Activated T-cell treated with anti-CD3 and anti-CD28 coated beads, Interleukin-2, amount 50 U/mL, for 72 hours (primary cell): ENCODE results near the gene C6orf15. TPM values are rescaled to one million over a fixed set of nuclear protein-coding genes. Genes with fewer than 3 reads are reported as not detected.

ENCODE experiments used
- ATAC-seq, 2 donors: fragments of 150-1000 bp; cut with Tn5 transposase; replicated peaks in 1 of 2; 2 replicates each; pipeline ENCODE4 v1.10.0; 2021; ENCODE audit warnings: moderate library complexity in 2 of 2, mild to moderate bottlenecking in 1 of 2
- DNase-seq, 2 donors: peaks; one replicate each; pipeline ENCODE4 v3.0.0; 2021 to 2022; ENCODE audit warnings: mixed read lengths in 1 of 2
- H3K27ac Mint-ChIP-seq: one replicate; pipeline ENCODE4 v1.8.0; 2022; ENCODE audit warnings: mild to moderate bottlenecking, moderate library complexity, mixed read lengths
- H3K27me3 Mint-ChIP-seq: one replicate; pipeline ENCODE4 v1.8.0; 2022; ENCODE audit warnings: low read depth, mixed read lengths
- H3K36me3 Mint-ChIP-seq, 2 donors: one replicate each; pipeline ENCODE4 v1.8.0; 2022; ENCODE audit warnings: mixed read lengths in 2 of 2, mild to moderate bottlenecking in 1 of 2; ENCODE audit not compliant: insufficient read depth in 2 of 2
- H3K4me1 Mint-ChIP-seq: one replicate; pipeline ENCODE4 v1.8.0; 2022; ENCODE audit warnings: low read depth, mixed read lengths
- H3K4me3 Mint-ChIP-seq, 2 donors: one replicate each; pipeline ENCODE4 v1.8.0; 2022; ENCODE audit warnings: mild to moderate bottlenecking in 2 of 2, mixed read lengths in 2 of 2, moderate library complexity in 2 of 2
- H3K9me3 Mint-ChIP-seq, 2 donors: one replicate each; pipeline ENCODE4 v1.8.0; 2022; ENCODE audit warnings: mixed read lengths in 2 of 2
- total RNA-seq, 2 donors: library from RNA; stranded (reverse); gene quantifications; one replicate each; pipeline ENCODE4 v1.2.3, GENCODE V29; 2022

Gene C6orf15
- total RNA-seq, 2 donors from 2014 or later, result not detected

DNA sequence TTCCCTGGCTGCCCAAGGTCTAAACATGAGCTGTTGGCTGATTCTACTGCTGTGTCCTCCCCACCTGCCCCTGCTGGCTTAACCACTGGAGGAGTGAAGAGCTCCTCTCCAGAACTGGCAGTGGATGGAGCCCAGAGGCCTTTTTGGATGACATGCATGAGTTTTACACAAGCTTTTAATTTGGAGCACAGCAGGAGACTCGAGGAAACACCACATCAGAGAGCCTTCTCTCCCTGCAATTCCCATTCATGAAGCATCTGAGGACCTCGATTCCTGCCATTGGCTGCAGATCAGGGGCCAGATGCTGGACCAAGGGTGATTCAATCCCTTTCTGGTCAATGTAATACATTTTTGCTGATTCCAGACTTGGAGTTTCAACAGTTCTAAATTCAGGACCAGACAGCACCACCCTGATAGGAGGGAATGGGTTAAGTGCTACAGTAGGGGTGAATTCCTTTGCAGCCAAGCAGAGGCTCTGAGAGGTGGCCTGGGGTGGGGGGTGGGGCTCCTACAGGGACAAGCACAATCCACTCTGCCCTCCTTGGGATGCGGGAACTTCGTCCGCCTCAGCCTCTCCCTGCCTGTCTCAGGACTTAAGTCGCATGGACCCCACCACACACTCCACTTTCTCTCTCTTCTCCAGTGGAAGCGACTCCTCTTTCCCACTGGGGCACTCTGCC is 1.6 kb upstream of the C6orf15 start:
- ATAC-seq, result no peak
- Mint-ChIP-seq H3K27ac (no peak overlapping the region), H3K36me3 (no peaks in the 10 kb centered on the region), H3K4me3 (no peak overlapping the region), H3K9me3 (no peaks in the 10 kb centered on the region), H3K27me3 (peaks cover 10% of the 10 kb centered on the region), H3K4me1 (peaks cover 10% of the 10 kb centered on the region)
- DNase-seq, result no peak

GRCh38 chr6:31111712-31112111 is 663 bp downstream of the C6orf15 start:
- peaks cover 10% of the 10 kb centered on the region for H3K4me1 Mint-ChIP-seq
- ATAC-seq, result no peak
- no peak overlapping the region for H3K27ac Mint-ChIP-seq
- H3K36me3 Mint-ChIP-seq, result no peaks in the 10 kb centered on the region
- no peak overlapping the region for H3K4me3 Mint-ChIP-seq
- H3K27me3 Mint-ChIP-seq, result peaks cover 10% of the 10 kb centered on the region
- no peaks in the 10 kb centered on the region for H3K9me3 Mint-ChIP-seq
- no peak for DNase-seq

GRCh38 chr6:31110825-31111582 is 1.4 kb downstream of the C6orf15 start:
- ATAC-seq, result no peak
- Mint-ChIP-seq H3K4me3 (no peak overlapping the region), H3K27me3 (peaks cover 10% of the 10 kb centered on the region), H3K27ac (no peak overlapping the region), H3K9me3 (no peaks in the 10 kb centered on the region), H3K36me3 (no peaks in the 10 kb centered on the region), H3K4me1 (peaks cover 10% of the 10 kb centered on the region)
- DNase-seq, result no peak

DNA sequence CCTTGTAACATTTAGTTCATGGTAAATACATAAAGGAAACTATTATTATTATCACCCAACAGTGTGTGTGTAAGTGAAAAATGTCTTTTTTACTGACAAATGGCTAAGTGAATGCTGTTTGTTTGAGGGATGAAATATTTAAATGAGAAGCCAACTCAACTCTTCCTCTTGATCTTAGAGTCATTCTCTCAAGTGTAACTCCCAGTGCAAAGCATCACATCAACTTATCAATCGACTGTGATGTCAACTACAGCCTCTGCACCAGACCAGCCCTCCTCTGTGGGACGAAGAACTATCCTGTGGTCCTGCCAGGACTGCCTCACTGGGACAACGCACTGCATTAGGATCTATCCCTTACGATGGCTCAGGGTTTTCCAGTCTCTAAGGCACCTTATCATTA is 5.3 kb downstream of the C6orf15 start:
- no peak for DNase-seq
- no peaks in the 10 kb centered on the region for H3K9me3 Mint-ChIP-seq
- H3K27ac Mint-ChIP-seq, result no peak overlapping the region
- no peaks in the 10 kb centered on the region for H3K36me3 Mint-ChIP-seq
- H3K27me3 Mint-ChIP-seq, result peaks cover 10% of the 10 kb centered on the region
- no peaks in the 10 kb centered on the region for H3K4me1 Mint-ChIP-seq
- no peak overlapping the region for H3K4me3 Mint-ChIP-seq
- peak in 1 of 2 donors; percentile 68 for ATAC-seq

GRCh38 chr6:31103136-31103535 is 9.2 kb downstream of the C6orf15 start:
- DNase-seq, result no peak
- H3K36me3 Mint-ChIP-seq, result no peaks in the 10 kb centered on the region
- no peaks in the 10 kb centered on the region for H3K27me3 Mint-ChIP-seq
- H3K4me1 Mint-ChIP-seq, result no peaks in the 10 kb centered on the region
- no peak for ATAC-seq
- H3K4me3 Mint-ChIP-seq, result no peak overlapping the region
- no peak overlapping the region for H3K27ac Mint-ChIP-seq
- H3K9me3 Mint-ChIP-seq, result no peaks in the 10 kb centered on the region

DNA sequence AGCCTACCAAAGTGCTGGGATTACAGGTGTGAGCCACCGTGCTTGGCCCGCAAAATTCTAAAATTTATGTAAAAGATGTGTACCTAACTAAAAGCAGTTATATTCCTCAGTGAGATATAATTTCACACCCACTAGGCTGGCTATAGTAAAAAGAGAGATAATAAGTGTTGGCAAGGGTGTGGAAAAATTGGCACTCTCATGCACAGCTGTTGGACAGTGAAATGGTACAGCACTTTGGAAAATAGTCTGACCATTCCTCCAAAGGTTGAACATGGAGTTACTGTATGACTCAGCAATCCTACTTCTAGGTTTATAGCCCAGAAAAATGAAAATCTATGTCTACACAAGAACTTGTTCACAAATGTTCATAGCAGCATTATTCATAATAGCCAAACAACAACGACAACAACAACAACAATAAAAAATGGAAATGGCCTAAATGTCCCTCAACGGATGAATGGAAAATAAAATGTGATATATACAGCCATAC is 13.9 kb downstream of the C6orf15 start:
- no peak for ATAC-seq
- no peaks in the 10 kb centered on the region for H3K27me3 Mint-ChIP-seq
- H3K4me3 Mint-ChIP-seq, result no peak overlapping the region
- H3K4me1 Mint-ChIP-seq, result peaks cover 36% of the 10 kb centered on the region
- no peak overlapping the region for H3K27ac Mint-ChIP-seq
- no peaks in the 10 kb centered on the region for H3K36me3 Mint-ChIP-seq
- no peak for DNase-seq
- no peaks in the 10 kb centered on the region for H3K9me3 Mint-ChIP-seq

GRCh38 chr6:31096656-31097055 is 15.7 kb downstream of the C6orf15 start:
- Mint-ChIP-seq H3K27ac (no peak overlapping the region), H3K36me3 (no peaks in the 10 kb centered on the region), H3K9me3 (no peaks in the 10 kb centered on the region), H3K4me1 (peaks cover 36% of the 10 kb centered on the region), H3K4me3 (no peak overlapping the region), H3K27me3 (no peaks in the 10 kb centered on the region)
- DNase-seq (no peak), ATAC-seq (no peak)

- no peaks in the 10 kb centered on the region for H3K36me3 Mint-ChIP-seq
- no peaks in the 10 kb centered on the region for H3K27me3 Mint-ChIP-seq
- H3K9me3 Mint-ChIP-seq, result no peaks in the 10 kb centered on the region
- ATAC-seq (no peak), DNase-seq (no peak)
- H3K4me3 Mint-ChIP-seq, result no peak overlapping the region
- H3K27ac Mint-ChIP-seq, result no peak overlapping the region
- H3K4me1 Mint-ChIP-seq, result peaks cover 36% of the 10 kb centered on the region
Observed at GRCh38 chr6:31096215-31096614, 16.2 kb downstream of the C6orf15 start.

- Mint-ChIP-seq H3K27ac (peak overlapping the region; percentile 33), H3K4me1 (peaks cover 36% of the 10 kb centered on the region), H3K4me3 (peak overlapping the region; percentile 4 to 18), H3K9me3 (no peaks in the 10 kb centered on the region), H3K36me3 (no peaks in the 10 kb centered on the region), H3K27me3 (no peaks in the 10 kb centered on the region)
- ATAC-seq (peak; percentile 45 to 84), DNase-seq (peak; percentile 5 to 32)
Observed at GRCh38 chr6:31094389-31094881, 17.9 kb downstream of the C6orf15 start.

GRCh38 chr6:31092769-31093505 is 19.4 kb downstream of the C6orf15 start:
- Mint-ChIP-seq H3K9me3 (no peaks in the 10 kb centered on the region), H3K4me3 (no peak overlapping the region), H3K27ac (no peak overlapping the region), H3K27me3 (no peaks in the 10 kb centered on the region), H3K4me1 (peaks cover 36% of the 10 kb centered on the region), H3K36me3 (no peaks in the 10 kb centered on the region)
- no peak for ATAC-seq
- DNase-seq, result no peak

DNA sequence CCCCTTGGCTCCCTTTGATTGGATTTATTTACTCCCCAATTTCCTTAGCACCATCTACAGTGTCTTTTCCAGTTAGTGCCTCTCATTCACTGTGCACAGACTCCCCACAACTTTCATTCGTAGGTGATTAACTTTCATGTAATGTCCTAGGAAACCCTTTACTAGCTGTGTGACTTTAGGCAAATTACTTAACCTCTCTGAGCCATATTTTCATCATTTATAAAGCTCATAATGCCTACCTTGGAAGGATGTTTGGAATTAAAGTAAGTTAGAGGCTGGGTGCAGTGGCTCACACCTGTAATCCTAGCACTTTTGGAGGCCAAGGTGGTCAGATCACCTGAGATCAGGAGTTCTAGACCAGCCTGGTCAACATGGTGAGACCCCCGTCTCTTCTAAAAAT is 20.1 kb downstream of the C6orf15 start:
- ATAC-seq (no peak), DNase-seq (no peak)
- Mint-ChIP-seq H3K27me3 (no peaks in the 10 kb centered on the region), H3K4me1 (peaks cover 36% of the 10 kb centered on the region), H3K27ac (no peak overlapping the region), H3K9me3 (no peaks in the 10 kb centered on the region), H3K36me3 (no peaks in the 10 kb centered on the region), H3K4me3 (no peak overlapping the region)

- Mint-ChIP-seq H3K36me3 (no peaks in the 10 kb centered on the region), H3K4me3 (no peak overlapping the region), H3K9me3 (no peaks in the 10 kb centered on the region), H3K27me3 (no peaks in the 10 kb centered on the region), H3K27ac (no peak overlapping the region), H3K4me1 (peaks cover 36% of the 10 kb centered on the region)
- no peak for ATAC-seq
- no peak for DNase-seq
Observed at GRCh38 chr6:31091680-31092079, 20.7 kb downstream of the C6orf15 start.

GRCh38 chr6:31090973-31091364 is 21.4 kb downstream of the C6orf15 start:
- H3K9me3 Mint-ChIP-seq, result no peaks in the 10 kb centered on the region
- H3K4me3 Mint-ChIP-seq, result no peak overlapping the region
- H3K27me3 Mint-ChIP-seq, result no peaks in the 10 kb centered on the region
- ATAC-seq, result no peak
- no peak overlapping the region for H3K27ac Mint-ChIP-seq
- no peak for DNase-seq
- peaks cover 30% of the 10 kb centered on the region for H3K4me1 Mint-ChIP-seq
- H3K36me3 Mint-ChIP-seq, result no peaks in the 10 kb centered on the region
